Renal pelvis (tissue), 12 donors: ENCODE measurements around the gene ANO5. TPM values are rescaled to one million over a fixed set of nuclear protein-coding genes. Genes with fewer than 3 reads are reported as not detected.

ENCODE experiments used
- DNase-seq: peaks from one replicate; pipeline ENCODE4 v3.0.0-alpha.2; 2013
- long read RNA-seq, 16 experiments: transcript quantifications; one replicate each; lab custom pipeline, GENCODE V29; 2026
- polyA plus RNA-seq, 3 donors: library from polyadenylated mRNA; unstranded; fragments of 120-200 nt; gene quantifications; one replicate each; pipeline ENCODE4 v1.2.1, GENCODE V29; 2013; ENCODE audit not compliant: insufficient read length in 3 of 3

Gene ANO5, protein sequence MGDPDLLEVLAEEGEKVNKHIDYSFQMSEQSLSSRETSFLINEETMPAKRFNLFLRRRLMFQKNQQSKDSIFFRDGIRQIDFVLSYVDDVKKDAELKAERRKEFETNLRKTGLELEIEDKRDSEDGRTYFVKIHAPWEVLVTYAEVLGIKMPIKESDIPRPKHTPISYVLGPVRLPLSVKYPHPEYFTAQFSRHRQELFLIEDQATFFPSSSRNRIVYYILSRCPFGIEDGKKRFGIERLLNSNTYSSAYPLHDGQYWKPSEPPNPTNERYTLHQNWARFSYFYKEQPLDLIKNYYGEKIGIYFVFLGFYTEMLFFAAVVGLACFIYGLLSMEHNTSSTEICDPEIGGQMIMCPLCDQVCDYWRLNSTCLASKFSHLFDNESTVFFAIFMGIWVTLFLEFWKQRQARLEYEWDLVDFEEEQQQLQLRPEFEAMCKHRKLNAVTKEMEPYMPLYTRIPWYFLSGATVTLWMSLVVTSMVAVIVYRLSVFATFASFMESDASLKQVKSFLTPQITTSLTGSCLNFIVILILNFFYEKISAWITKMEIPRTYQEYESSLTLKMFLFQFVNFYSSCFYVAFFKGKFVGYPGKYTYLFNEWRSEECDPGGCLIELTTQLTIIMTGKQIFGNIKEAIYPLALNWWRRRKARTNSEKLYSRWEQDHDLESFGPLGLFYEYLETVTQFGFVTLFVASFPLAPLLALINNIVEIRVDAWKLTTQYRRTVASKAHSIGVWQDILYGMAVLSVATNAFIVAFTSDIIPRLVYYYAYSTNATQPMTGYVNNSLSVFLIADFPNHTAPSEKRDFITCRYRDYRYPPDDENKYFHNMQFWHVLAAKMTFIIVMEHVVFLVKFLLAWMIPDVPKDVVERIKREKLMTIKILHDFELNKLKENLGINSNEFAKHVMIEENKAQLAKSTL
- polyA plus RNA-seq = 1 to 10 TPM; 3.3 to 5.4 (median 3.5) TPM
- long read RNA-seq, donor 1 = 0 reads
- long read RNA-seq, donor 2 = 0 reads
- long read RNA-seq, donor 3 = 0 reads
- long read RNA-seq, donor 4, partial matches to known transcripts = 5 of 5 reads
- long read RNA-seq, donor 4, other reads (novel, unspliced or antisense) = 0 of 5 reads
- long read RNA-seq, donor 5 = 0 reads
- long read RNA-seq, donor 6 = 0 reads
- long read RNA-seq, donor 7 = 0 reads
- long read RNA-seq, donor 8 = 0 reads
- long read RNA-seq, donor 9 = 0 reads
- long read RNA-seq, donor 10 = 0 reads
- long read RNA-seq, donor 11 = 0 reads
- long read RNA-seq, donor 12 = 0 reads
- long read RNA-seq, donor 13 = 0 reads
- long read RNA-seq, donor 14 = 0 reads
- long read RNA-seq, donor 15 = 0 reads
- long read RNA-seq, donor 16 = 0 reads

DNA sequence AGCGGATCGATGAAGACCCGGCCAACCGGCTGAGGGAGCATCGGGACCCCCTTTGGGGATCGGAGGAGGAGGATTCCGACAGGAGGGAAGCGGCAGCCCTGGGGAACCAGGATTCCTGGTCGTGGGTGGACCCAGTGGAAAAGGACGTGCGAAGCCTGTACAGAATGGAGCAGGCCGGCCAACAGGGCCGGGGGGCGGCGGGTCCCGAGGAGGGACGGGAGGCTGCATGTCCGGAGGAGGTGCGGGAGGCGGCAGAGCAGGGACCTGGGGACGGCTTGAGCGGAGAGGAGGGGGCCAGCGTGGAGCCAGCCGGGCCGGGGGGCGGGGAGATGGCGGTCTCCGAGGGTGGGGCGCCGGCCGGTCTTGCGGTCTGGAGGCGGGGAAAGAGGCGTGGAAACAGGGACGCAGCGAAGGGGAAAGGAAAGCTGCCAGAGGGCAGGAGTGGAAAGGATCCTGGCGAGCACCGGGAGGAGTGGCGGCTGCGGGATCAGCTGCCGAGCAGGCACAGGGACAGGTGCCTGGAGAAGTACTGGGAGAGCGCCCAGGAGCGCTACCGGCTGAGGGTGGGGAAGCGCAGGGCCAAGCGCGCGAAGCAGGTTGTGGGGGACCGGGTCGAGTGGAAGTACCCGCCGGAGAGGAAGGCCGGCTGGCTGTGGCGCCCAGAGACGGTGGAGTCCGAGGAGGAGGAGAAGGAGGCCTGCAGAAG, at the start of gene ANO5:
Gene ANO5, plus strand, starts transcription at position 444 of the 706 bp plus-strand sequence. CDS start 408 bp downstream, outside the sequence.
- DNase-seq = peak; percentile 35

DNA sequence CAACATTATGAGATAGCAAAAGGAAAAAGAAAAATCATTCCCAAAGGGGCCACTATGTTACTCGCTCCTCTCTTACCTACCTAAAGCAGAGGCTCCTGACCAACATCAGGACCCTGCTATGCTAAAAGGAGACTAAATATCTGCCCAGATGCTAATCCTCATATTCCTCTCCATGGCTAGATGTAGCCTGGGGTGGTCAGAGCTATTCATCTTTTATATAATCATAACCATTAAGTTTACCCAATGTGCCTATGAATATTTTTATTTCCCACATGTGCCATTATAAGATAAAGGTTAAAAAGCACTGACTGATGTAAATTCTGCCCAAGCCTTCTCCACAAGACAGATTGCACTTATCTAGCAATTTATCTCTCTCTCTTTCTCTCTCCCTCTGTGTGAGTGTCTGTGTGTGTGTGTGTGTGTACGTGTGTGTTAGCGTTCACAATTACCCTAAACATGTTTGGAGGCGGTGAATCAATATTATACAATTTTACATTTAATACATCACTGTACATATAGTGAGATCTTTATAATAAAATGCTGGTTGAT, 41.2 kb upstream of the ANO5 start:
- no peak for DNase-seq

DNA sequence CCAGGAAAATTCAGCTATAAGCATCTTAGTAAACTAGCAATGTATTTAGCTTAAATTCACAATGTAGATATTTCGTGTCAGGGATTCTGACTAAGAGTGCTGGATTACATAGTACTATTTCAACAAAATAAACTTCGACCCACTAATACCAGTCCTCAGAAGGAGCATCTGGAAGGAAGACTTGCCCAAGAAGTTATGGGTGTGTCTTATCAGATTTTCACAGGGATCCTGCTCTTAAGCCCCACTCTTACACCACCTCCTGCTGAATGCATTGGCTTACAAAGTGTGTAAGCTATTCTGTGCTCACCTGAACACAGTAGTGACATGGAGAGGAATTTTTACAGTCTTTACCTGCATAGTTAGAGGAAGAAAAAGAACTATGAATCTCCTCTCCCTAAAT, 35.4 kb upstream of the ANO5 start:
- DNase-seq = no peak

DNA sequence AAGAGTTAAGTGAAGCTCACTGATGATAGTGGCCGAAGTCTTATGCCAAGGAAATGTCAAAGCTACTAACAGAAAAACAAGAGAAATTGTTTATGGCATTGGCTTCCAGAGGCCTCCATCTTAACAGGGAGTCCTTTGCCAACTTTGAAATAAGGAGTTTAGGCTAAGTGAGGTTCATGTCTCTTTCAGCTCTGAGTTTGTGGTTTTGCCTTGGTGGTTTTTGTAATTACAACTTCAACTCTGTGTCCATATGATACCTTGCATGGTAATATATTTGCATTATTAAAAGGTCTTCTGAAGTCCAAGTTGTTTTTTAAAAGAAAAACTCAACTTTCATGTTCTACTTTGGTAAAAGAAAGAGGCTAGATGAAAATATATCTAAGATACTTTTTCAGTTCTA, 31.4 kb upstream of the ANO5 start:
- no peak for DNase-seq

DNA sequence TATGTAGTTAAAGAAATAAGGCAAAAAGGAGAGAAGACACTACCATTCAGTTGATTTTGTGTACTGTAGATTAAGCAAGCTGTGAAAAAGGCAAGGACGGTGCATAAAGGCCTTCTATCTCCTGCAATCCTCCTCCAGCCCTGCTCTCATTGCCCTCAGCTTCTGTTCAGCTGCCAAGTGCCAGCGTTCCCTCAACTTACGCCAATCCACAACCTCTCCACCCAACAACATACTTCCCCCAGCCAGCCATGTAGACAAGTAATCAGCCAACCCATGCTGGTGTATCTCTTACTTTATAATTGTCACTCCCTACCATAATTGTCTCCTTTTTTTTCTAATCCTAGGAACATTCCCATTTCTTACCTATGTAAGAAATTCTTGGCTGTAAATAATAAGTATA, 30.1 kb upstream of the ANO5 start:
- no peak for DNase-seq

DNA sequence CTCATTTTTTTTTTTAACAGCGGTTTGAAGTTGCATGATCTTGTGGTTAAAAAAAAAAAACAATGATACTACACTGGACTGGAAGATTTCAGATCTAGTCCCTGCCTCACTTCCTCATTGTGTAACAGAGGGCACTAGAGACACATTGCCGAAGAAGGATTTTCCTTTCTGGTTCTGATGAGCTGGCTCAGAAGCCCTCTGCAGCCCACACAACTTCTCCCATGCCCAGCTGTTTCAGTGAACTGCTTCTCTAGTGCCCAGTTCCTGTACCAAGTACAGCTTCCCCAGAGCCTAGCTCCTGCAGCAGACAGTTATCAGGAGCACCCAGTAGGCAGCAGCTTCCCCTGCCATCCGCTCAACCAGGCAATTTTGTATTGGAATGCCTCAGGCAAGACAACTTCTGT, 29.5 kb upstream of the ANO5 start:
- no peak for DNase-seq

DNA sequence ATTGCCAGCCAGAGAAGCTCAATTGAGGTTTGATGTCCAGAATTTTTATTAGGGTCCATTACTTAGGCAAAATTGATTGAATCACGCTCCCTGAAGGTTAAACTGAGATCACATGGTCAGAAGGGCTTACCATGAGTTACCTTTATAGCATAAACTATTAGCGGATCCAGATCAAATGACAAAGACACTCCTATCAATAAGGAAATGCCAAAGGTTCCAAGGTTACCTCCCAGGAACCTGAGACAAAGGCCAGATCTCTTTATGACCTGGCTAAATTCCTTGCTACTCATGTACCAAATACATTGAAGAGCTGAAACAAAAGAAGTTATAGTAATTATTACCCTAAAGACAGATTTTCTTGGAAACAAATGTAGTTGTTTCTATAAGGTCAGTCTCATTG, 27.8 kb upstream of the ANO5 start:
- no peak for DNase-seq

DNA sequence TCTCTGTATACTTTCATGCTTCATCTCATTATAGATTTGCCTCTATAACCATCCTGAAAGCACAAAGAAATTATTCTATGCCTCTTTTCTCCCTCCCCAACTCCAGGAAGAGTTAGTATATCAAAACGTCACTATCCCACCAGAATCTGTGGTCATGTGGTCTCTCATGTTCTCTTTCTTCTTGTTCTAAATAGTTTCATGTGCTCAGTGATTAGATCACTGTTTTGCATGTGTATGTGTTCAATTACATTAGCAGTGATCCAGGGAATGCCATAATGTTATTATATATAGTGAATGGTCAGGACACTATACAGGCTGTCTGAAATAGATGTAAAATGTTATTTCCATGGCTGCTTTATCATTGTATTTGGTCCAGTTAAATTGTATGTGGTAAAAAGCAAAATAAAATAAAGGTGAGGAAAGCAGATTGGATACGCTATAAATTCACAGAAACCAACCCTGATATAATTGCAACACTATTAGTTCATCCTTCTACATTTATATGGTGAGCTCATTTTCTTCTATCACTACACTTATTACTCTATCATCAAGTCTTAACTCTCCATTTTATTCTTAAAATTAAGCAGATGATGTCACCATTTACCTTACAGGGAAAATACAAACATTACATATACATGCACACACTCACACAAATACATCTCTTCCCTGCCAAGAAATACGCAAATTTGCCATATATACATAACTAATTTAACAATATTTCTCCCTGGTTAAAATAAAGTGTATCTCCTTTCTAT, 26.9 kb upstream of the ANO5 start:
- no peak for DNase-seq

DNA sequence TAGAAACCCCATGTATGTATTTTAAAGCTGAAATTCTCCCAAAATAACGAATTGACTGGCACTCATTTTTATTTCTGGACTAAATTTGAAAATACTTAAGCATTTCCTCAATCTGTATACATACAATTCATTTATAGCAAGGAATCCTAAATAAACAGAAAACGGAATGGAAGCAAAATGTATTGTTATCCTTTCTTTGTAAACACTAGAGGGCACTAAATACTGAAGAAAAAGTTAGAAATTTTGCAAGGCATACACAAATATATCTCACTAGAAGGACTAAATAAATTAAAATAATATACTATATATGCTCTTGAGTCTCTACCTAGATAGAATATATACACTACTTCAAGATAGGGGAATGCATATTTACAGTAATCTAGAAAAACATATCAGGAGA, 23.1 kb upstream of the ANO5 start:
- no peak for DNase-seq

DNA sequence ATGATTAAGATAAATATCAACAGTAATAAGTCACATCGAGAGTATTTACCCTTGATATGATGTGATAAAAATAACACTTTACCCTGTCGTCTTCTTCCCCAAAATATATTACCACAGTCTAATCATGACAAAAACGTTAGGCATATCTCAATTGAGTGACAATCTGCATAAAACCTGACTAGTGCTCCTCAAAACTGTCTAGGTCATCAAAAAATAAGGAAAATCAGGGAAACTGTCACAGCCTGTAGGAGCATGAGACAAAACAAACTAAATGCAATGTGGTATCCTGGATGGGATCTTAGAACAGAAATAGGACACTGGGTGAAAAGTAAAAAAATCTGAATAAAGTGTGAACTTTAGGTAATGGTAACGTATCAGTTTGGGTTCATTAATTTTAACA, 19.4 kb upstream of the ANO5 start:
- DNase-seq = no peak

DNA sequence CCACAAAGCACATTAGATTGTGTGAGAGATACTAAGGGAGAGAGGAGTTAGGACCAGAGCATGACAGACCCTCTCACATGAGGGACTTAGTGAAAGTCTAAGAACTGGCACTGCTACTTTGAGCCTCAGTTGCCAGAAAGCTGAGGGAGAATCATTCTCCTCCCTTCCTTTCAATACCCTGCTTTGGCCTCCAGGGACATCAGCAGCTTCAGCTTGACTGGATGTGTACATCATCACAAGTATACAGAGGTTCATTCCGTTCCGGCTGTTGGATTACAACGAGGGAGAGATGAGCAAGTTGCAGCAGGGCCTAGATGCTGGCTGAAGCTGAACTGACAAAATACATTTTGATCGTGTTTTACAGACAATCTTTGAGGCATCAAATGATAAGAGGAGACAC, 15.7 kb upstream of the ANO5 start:
- no peak for DNase-seq

DNA sequence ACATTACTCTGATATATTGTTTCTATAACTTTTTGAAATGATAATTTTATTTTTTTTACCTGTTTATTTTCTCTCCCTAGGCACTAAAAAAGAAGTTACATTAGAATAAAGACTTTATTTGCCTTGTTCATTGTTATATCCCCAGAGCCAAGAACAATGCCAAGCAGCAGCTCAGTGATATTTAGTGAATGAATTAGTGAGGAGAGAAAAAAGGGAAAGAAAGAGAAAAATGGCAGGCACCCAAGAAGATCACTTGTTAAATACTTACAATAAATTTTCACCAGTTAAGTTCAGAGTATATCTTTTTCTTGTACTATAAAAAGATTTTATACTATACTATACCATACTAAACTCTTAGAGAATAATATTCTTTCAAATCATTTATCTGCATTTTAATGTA, 13.3 kb upstream of the ANO5 start:
- no peak for DNase-seq

DNA sequence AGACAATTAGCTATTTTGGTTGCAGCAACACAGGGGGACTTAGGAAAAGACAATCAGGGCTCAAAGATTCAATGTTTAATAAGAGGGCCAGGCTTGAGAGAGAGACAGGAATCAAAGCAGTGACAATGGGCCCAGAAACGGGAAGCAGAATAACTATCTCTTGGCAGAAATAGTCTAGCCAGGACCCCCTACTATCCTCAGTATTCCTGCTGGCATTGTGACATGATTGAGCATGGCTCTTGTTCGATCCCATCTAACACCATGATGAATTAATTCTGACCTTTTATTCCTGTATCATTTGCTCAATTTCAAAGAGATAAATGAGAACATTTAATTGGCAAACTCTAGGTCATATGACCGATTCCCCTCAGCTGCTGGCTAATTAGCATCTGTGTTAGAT, 12.8 kb upstream of the ANO5 start:
- DNase-seq = no peak

DNA sequence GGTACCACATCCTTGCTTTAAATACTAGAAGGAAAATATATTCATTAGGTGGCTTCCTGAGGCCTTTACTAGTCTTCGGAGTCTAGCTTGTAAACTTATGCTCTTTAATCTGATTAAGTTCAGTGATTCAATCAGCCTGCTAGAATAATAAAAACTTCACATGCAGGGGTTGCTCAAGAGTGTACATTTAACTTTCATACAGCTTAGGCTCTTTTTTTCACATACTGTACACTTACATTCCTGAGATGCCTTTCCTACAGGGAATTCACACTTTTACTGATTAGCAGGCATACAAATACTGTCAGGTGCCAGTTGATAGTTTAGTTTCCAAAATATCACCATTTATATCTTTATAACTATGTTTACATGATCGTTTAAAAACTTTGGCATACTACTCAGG, 3.2 kb upstream of the ANO5 start:
- DNase-seq = no peak

DNA sequence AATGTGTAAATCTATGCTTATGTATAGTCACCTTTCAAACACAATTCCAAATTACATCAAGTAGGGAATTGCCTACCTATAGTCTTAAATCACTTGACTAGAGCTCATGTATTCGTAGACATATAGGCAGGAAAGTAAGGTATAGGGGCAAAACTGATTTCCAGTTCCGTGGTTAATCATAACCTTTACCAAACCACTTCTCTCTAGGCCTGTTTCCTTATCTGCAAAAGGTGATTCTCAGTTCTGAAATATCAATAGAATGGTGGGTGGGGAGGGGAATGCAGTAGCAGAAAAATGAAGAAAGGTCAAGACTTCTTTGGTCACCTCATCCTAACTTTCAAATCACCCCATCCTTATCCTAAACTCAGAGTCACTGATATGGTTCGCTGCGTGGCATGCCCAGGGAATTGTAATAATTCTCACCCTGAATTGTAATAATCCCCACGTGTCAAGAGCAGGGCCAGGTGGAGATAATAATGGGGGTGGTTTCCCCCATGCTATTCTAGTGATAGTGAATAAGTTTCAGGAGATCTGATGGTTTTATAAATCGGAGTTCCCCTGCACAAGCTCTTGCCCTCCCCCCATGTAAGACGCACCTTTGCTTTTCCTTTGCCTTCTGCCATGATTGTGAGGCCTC, 1.9 kb upstream of the ANO5 start:
- no peak for DNase-seq

DNA sequence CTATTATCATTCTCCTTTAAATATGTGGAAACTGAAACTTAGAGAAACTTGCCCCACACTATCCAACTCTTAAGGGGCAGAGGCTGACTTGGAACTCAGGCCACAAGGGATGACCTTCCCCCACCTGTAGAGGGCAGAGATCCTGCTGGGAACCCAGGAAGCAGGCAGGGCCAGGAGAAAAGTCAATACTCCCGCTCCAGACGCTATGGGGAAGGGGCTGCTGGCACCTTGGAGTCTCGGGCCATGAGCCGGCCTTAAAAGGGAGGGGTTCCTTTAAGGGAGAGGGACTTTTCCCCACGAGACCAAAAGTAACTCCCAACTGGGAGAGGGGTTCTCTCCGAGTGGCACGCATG, 620 bp upstream of the ANO5 start:
- peak; percentile 2 for DNase-seq

DNA sequence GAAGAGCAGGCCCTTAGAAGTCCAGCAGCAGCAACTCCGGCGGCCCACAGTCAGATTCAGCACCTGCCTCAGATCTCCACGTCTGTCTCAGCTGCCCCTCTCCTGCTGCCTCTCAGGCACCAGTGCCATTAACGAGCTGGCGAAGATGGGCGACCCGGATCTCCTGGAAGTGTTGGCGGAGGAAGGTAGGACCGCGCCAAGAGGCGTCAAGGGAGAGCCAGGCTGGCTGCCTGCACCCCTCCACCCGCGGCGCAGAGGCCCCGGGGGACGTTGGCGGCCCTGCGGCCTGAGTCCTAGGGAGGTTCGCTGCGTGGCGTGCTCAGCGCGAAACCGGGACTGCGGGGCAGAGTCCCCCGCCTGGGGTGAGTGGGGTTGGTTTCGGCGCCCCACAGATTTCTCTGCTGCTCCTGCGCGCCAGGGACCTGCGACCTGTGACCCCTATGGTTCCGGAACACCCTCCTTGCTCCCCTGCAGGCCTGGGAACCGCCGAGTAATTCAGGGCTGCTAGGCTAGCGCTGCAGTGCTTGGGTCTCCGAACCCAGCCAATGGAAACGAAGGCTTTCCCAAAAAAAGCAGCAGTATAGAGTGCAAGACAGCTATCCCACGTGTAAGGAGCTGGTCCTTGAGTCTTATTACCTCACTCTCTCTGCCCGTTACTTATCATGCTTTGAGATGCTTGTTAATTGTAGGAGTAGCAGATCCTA, 615 bp downstream of the ANO5 start:
- peak; percentile 12 for DNase-seq

DNA sequence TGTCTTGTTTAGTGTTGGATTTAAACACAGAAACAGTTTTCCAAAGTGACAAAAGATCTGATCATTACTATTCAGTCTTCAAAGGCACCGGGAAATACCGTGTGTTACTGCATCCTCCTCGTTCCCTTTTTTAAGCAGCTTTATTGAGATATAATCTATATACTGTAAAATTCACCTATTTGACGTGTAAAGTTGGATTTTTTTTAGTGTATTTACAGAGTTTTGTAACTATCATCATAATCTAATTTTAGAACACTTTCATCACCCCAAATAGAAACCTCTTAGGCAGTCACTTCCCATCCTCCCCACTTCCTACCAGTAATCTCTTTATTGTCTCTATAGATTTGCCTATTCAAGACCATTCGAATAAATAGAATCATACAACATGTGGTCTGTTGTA, 1.4 kb downstream of the ANO5 start:
- no peak for DNase-seq

DNA sequence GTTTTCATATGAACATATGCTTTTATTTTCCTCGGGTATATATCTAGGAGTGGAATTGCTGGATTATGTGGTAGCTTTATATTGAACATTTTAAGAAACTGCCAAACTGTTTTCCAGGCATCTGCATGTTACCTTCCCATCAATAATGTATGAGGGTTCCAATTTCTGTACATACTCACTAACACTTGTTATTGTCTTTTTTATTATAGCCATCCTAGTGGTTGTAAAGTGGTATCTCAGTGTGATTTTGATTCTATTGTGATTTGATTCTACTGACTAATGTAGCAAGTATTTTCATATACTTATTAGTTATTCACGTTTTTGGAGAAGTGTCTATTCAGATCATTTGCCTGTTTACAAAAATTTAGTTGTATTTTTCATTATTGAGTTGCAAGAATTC, 2.0 kb downstream of the ANO5 start:
- DNase-seq = no peak
